GM12878 (cell line): ENCODE results near the gene RFXAP. TPM values are rescaled to one million over a fixed set of nuclear protein-coding genes. Genes with fewer than 3 reads are reported as not detected.

Experiments used
- ATAC-seq: fragments of 200-7000 bp; cut with Tn5 transposase; 3 replicates; pipeline ENCODE4 v1.9.1; 2020; ENCODE audit warnings: mild to moderate bottlenecking, moderate library complexity
- BruUV-seq: library from RNA; stranded (reverse); fragments of 400-500 nt; replicated peaks from 2 replicates; lab custom pipeline; 2021; lab: Mats Ljungman, UMichigan
- CTCF ChIA-PET: fragments of 300-600 bp; sonication (Branson Sonifier 250); formaldehyde crosslinking; extraction: SDS; loops from one replicate; lab custom pipeline; 2021; ENCODE audit warnings: inconsistent platforms; lab: Yijun Ruan, JAX
- POLR2A ChIA-PET: fragments of 350-600 bp; formaldehyde crosslinking; extraction: SDS; loops from one replicate; lab custom pipeline; 2021; ENCODE audit warnings: inconsistent platforms; lab: Charles Lee
- RAD21 ChIA-PET: fragments of 300-600 bp; sonication (Branson Sonifier 250); formaldehyde crosslinking; loops from one replicate; lab custom pipeline; 2023; ENCODE audit warnings: antibody characterized with exemption; ENCODE audit not compliant: unreplicated experiment; lab: Charles Lee
- SMC1A ChIA-PET: fragments of 300-600 bp; sonication (Branson Sonifier 250); formaldehyde crosslinking; loops from one replicate; lab custom pipeline; 2023; ENCODE audit not compliant: unreplicated experiment, uncharacterized antibody; lab: Charles Lee
- DNase-seq: peaks from one replicate; pipeline ENCODE4 v3.0.0-alpha.2; 2011; ENCODE audit warnings: low read depth, low spot score
- FAIRE-seq: peaks from 3 replicates; lab custom pipeline; 2011; peaks lifted over from hg19 to GRCh38; lab: Jason Lieb, UNC
- H2AFZ ChIP-seq: 2 replicates; pipeline ENCODE4 v1.6.0; 2011; ENCODE audit warnings: low read depth, low read length, control low read depth; ENCODE audit not compliant: control insufficient read depth
- H3K27ac ChIP-seq: 2 replicates; pipeline ENCODE4 v1.5.1; 2011; ENCODE audit warnings: control low read depth; ENCODE audit not compliant: control insufficient read depth, insufficient read depth
- H3K27me3 ChIP-seq, 2 experiments: replicated peaks in 1 of 2; 2 replicates each; pipeline versions ENCODE4 v1.6.0 to v1.6.1; 2011; ENCODE audit warnings: low read length in 1 of 2; ENCODE audit not compliant: control insufficient read depth in 2 of 2, insufficient read depth in 2 of 2
- H3K36me3 ChIP-seq, 2 experiments: 2 replicates each; pipeline ENCODE4 v1.5.1; 2011; ENCODE audit warnings: low read length in 1 of 2; ENCODE audit not compliant: control insufficient read depth in 2 of 2, insufficient read depth in 2 of 2
- H3K4me1 ChIP-seq: 2 replicates; pipeline ENCODE4 v1.6.1; 2011; ENCODE audit warnings: mild to moderate bottlenecking, low read length, moderate library complexity, mixed read lengths; ENCODE audit not compliant: control insufficient read depth, insufficient read depth
- H3K4me2 ChIP-seq: 2 replicates; pipeline ENCODE4 v1.6.0; 2011; ENCODE audit warnings: control low read depth; ENCODE audit not compliant: control insufficient read depth, insufficient read depth
- H3K4me3 ChIP-seq: fragments of 200-600 bp; sonication (generic); 2 replicates; pipeline ENCODE4 v1.5.1; 2016
- H3K79me2 ChIP-seq: 2 replicates; pipeline ENCODE4 v1.6.0; 2011; ENCODE audit warnings: low read length; ENCODE audit not compliant: control insufficient read depth, insufficient read depth
- H3K9ac ChIP-seq: 2 replicates; pipeline ENCODE4 v1.8.0; 2011; ENCODE audit warnings: low read length, control low read depth, mixed read lengths; ENCODE audit not compliant: control insufficient read depth, insufficient read depth
- H3K9me3 ChIP-seq: replicated peaks from 3 replicates; pipeline ENCODE4 v1.5.1; 2011; ENCODE audit warnings: mild to moderate bottlenecking, low read length; ENCODE audit not compliant: control insufficient read depth, insufficient read depth
- H4K20me1 ChIP-seq: 2 replicates; pipeline ENCODE4 v1.6.0; 2011; ENCODE audit not compliant: control insufficient read depth, insufficient read depth
- CBX5 ChIP-seq: sonication (generic); IDR thresholded peaks from 2 replicates; pipeline ENCODE4 v1.6.1; 2016; ENCODE audit warnings: low read depth, moderate library complexity, mild to moderate bottlenecking, inconsistent platforms
- CHD1 ChIP-seq: IDR thresholded peaks from 2 replicates; pipeline ENCODE4 v1.6.1; 2012; ENCODE audit warnings: low read depth, low read length, improper control_type of control experiment
- IKZF1 ChIP-seq: fragments of 450-650 bp; conservative IDR thresholded peaks from 2 replicates; pipeline ENCODE4 v1.6.1; 2017; ENCODE audit warnings: antibody characterized with exemption, mild to moderate bottlenecking
- IRF4 ChIP-seq: IDR thresholded peaks from 2 replicates; pipeline ENCODE4 v1.6.1; 2011; ENCODE audit warnings: low read depth, low read length
- NBN ChIP-seq: fragments of 450-650 bp; IDR thresholded peaks from 2 replicates; pipeline ENCODE4 v1.6.1; 2016
- SMAD5 ChIP-seq: IDR thresholded peaks from 2 replicates; pipeline ENCODE4 v1.6.1; 2016; ENCODE audit warnings: antibody characterized with exemption, low read depth
- SPI1 ChIP-seq: IDR thresholded peaks from 2 replicates; pipeline ENCODE4 v1.6.1; 2011; ENCODE audit warnings: low read depth, mild to moderate bottlenecking, low read length, moderate library complexity, borderline replicate concordance; ENCODE audit not compliant: insufficient read depth
- WRNIP1 ChIP-seq: IDR thresholded peaks from 2 replicates; pipeline ENCODE4 v1.6.1; 2011; ENCODE audit warnings: low read depth, low read length, improper control_type of control experiment, borderline replicate concordance
- ZBTB33 ChIP-seq: fragments of 450-650 bp; IDR thresholded peaks from 2 replicates; pipeline ENCODE4 v1.6.1; 2017; ENCODE audit warnings: mild to moderate bottlenecking
- ZBTB4 ChIP-seq: fragments of 450-650 bp; formaldehyde crosslinking; IDR thresholded peaks from 2 replicates; pipeline ENCODE4 v1.4.0; 2022; ENCODE audit warnings: mild to moderate bottlenecking, moderate library complexity
- ZNF207 ChIP-seq: fragments of 450-650 bp; IDR thresholded peaks from 2 replicates; pipeline ENCODE4 v1.6.1; 2014; ENCODE audit warnings: antibody characterized with exemption, mild to moderate bottlenecking, borderline replicate concordance
- ZNF24 ChIP-seq: fragments of 450-650 bp; IDR thresholded peaks from 2 replicates; pipeline ENCODE4 v1.6.1; 2017; ENCODE audit warnings: antibody characterized with exemption, mild to moderate bottlenecking
- ZNF687 ChIP-seq: fragments of 450-650 bp; IDR thresholded peaks from 2 replicates; pipeline ENCODE4 v1.6.1; 2017; ENCODE audit warnings: mild to moderate bottlenecking, moderate library complexity
- WGBS: methylation state at CpG from one replicate; pipeline ENCODE4 v1.1.6; 2016; ENCODE audit warnings: low lambda C conversion rate; ENCODE audit not compliant: insufficient replicate concordance, insufficient coverage; ENCODE audit errors: missing lambda C conversion rate; 5-methylcytosine and 5-hydroxymethylcytosine counted together
- in situ Hi-C: fragments of 300-500 bp; cut with MboI; formaldehyde crosslinking; loops from 9 replicates; pipeline ENCODE4 v1.14.3; 2018; ENCODE audit warnings: mixed read lengths
- intact Hi-C: fragments of 100-400 bp; cut with micrococcal nuclease; formaldehyde crosslinking; loops from one replicate; pipeline ENCODE4 v1.14.2; 2022; ENCODE audit not compliant: unreplicated experiment
- polyA plus RNA-seq, 11 experiments: library from polyadenylated mRNA; depleted of rRNA in 4 of 11; unstranded in 6 of 11; stranded (reverse) in 5 of 11; fragments of >200 nt; fragmentation: Nextera tagmentation in 4 of 11; fragmentation: Illumina TruSeq in 1 of 11; extraction: Ambion mirVana in 4 of 11; extraction: Trizol in 1 of 11; gene quantifications; 1 replicate in 1 of 11; 2 replicates in 10 of 11; pipeline versions ENCODE4 v1.2.1 to v1.2.3, GENCODE V29; 2011 to 2016; ENCODE audit warnings: inconsistent platforms in 2 of 11, missing spikeins in 2 of 11, low read depth in 1 of 11
- total RNA-seq, 4 experiments: library from RNA; depleted of rRNA in 3 of 4; stranded (reverse); fragments of >200 nt in 3 of 4; fragmentation: Illumina TruSeq in 1 of 4; extraction: Trizol in 1 of 4; gene quantifications; 2 replicates each; pipeline versions ENCODE4 v1.2.1 to v1.2.3, GENCODE V29; 2013 to 2021

The RFXAP gene
- total and polyA plus RNA-seq, 10 of the 15 experiments (the other 5 are each of a cell fraction or from before 2014, with no cell fraction given), result 3.4 to 13.3 (median 7.7) TPM

DNA sequence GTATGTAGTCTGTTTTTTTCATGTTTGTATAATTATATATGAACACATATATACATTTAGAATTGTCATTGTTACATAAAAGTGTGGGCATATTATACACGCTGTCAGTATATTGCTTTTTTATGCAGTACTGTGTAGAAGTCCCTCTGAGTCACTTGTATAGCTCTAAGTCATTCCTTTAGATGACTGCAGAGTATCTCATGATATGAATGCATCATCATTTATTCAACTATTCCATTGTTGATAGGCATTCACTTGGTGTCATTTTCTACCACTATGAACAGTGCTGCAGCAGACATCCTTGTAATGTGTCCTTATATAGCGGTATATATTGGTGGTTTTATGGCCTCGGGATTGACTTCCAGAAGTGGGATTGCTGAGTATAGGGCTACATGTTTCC, 15.3 kb downstream of the RFXAP start (continued):
- TF ChIP-seq ZNF687, result no peak
- no peak for TF ChIP-seq IKZF1
- TF ChIP-seq ZNF24, result no peak
- no peak for TF ChIP-seq IRF4

DNA sequence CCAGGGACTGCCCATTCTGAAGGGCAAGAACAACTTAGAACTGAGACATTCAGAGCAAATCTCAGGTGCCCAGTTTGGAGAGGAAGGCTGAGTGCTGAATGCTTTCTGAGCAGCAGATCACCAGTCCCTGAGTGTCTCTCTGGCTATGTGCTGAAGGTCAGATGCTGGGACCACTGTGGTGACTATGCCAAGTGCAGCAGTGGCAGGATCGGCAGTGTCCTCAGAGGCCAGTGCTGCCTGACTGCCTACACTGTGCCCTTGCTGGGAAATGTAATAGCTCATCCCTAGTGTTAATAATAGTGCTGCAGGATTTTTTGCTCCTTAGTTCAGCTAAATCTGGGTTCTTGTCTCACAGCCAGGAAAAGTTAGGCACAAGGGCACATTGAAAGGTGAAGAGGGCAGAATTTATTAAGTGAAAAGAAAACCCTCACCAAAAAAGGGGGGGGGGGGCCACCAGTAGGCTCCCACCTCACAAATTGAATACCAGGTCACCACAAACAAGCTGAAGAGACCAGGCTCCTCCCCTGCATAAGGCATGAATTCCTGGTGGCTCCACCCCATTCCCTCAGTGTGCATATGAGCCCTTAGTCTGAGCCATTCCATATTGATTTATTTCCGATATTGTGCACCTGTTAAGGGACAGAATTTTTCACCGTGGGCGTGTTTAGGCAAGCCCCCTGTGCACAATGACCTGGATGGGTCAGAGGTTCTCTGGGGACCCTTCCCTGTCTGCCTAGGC, 18.5 kb downstream of the RFXAP start:
- Histone ChIP-seq H3K27me3 (no peaks in the 10 kb centered on the region), H4K20me1 (no peaks in the 10 kb centered on the region), H3K4me3 (no peak overlapping the region), H3K9ac (no peak overlapping the region), H3K4me1 (no peaks in the 10 kb centered on the region), H3K27ac (no peak overlapping the region), H2AFZ (no peak overlapping the region), H3K9me3 (no peaks in the 10 kb centered on the region), H3K4me2 (no peak overlapping the region), H3K79me2 (no peaks in the 10 kb centered on the region), H3K36me3 (no peaks in the 10 kb centered on the region; a peak in 2 of 4 replicates)
- no TSS peak for BruUV-seq
- in situ Hi-C loops, result no loop called here
- ATAC-seq, result no peak
- 74% methylated on average over 4 of the region's 4 CpGs for WGBS
- ChIA-PET SMC1A (no interaction called here), CTCF (interaction anchor here (0.6 to 3.0 kb wide), 4 partner anchors 12 to 1282 kb away, joined by 3 to 10 read pairs (median 3); no protein-coding TSS in a partner anchor), RAD21 (no interaction called here), POLR2A (no interaction called here)
- no peak for FAIRE-seq
- DNase-seq, result no peak
- intact Hi-C loops, result no loop called here
- TF ChIP-seq ZBTB4 (CRISPR knock-in tag), result no peak
- TF ChIP-seq ZBTB33, result no peak
- TF ChIP-seq CHD1, result no peak
- TF ChIP-seq CBX5, result no peak
- TF ChIP-seq ZNF207, result no peak
- TF ChIP-seq SPI1, result no peak
- TF ChIP-seq NBN, result no peak
- TF ChIP-seq SMAD5, result no peak
- TF ChIP-seq WRNIP1, result no peak
